ENCODE data around the gene LRR1. TPM values are rescaled to one million over a fixed set of nuclear protein-coding genes. Genes with fewer than 3 reads are reported as not detected.
A peak's percentile ranks its signal among the peaks of the same experiment; 100 is the strongest.
"Not testable (repeated sequence)": the region's sequence is repeated elsewhere in the genome, so short reads cannot be mapped to it uniquely, and the experiment has no call there.

LRR1 gene
- total RNA-seq, 4 donors from 2014 or later, result 2.7 to 9.0 (median 7.1) TPM

DNA sequence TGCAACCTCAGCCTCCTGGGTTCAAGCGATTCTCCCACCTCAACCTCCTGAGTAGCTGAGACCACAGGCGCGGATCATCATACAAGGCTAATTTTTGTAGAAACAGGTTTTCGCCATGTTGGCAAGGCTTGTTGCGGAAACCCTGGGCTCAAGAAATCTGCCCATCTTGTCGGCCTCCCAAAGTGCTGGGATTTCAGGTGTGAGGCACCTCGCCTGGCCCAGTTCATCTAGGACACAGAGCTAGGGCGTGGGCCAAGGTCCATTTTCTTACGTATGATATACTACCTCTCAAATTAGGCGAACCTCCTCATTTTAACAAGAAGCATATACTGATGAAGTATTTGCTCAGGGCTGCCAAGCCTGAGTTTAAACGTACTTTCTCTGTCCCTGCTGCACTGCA is 14.7 kb upstream of the LRR1 start:
- no peak for DNase-seq (ENCODE audit: low spot score in 2 of 2)
- H3K4me3 ChIP-seq (ENCODE audit: low read depth, poor library complexity, severe bottlenecking), result no peak overlapping the region
- intact Hi-C loops (cut with DNase I; ENCODE audit: low total_unique reads), result no loop called here
- TF ChIP-seq POLR2A (IDR thresholded peaks at IDR 0.05), result no peak
- TF ChIP-seq, protein P1, sequence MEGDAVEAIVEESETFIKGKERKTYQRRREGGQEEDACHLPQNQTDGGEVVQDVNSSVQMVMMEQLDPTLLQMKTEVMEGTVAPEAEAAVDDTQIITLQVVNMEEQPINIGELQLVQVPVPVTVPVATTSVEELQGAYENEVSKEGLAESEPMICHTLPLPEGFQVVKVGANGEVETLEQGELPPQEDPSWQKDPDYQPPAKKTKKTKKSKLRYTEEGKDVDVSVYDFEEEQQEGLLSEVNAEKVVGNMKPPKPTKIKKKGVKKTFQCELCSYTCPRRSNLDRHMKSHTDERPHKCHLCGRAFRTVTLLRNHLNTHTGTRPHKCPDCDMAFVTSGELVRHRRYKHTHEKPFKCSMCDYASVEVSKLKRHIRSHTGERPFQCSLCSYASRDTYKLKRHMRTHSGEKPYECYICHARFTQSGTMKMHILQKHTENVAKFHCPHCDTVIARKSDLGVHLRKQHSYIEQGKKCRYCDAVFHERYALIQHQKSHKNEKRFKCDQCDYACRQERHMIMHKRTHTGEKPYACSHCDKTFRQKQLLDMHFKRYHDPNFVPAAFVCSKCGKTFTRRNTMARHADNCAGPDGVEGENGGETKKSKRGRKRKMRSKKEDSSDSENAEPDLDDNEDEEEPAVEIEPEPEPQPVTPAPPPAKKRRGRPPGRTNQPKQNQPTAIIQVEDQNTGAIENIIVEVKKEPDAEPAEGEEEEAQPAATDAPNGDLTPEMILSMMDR (IDR thresholded peaks at IDR 0.05), result no peak
- WGBS, 2 donors, result 89 to 90% methylated on average over 11 of the region's 11 CpGs

DNA sequence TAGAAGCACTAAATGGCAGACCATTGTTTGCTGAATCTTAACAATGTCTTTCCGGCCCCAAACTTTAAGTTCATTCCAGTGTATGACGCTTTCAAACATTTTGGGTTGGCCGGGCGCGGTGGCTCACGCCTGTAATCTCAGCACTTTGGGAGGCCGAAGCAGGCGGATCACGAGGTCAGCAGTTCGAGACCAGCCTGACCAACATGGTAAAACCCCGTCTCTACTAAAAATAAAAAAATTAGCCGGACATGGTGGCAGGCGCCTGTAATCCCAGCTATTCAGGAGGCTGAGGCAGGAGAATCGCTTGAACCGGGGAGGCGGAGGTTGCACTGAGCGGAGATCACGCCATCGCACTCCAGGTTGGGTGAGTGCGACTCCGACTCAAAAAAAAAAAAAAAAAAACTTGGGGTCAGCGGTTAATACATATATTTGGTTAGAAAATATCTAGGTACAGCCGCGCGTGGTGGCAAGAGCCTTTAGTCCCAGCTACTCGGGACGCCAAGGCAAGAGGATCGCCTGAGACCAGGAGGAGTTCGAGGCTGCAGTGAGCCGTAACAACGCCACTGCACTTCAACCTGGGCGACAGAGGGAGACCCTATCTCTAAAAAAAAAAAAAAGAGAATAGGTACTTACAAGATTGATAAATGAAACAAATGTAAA is 13.6 kb upstream of the LRR1 start:
- intact Hi-C loops (cut with DNase I; ENCODE audit: low total_unique reads); DNase-seq (ENCODE audit: low spot score in 2 of 2): not testable (repeated sequence)
- peak overlapping the region; percentile 97 for H3K4me3 ChIP-seq (ENCODE audit: low read depth, poor library complexity, severe bottlenecking)
- 12 to 21% methylated on average over 32 of the region's 32 CpGs for WGBS, 2 donors

DNA sequence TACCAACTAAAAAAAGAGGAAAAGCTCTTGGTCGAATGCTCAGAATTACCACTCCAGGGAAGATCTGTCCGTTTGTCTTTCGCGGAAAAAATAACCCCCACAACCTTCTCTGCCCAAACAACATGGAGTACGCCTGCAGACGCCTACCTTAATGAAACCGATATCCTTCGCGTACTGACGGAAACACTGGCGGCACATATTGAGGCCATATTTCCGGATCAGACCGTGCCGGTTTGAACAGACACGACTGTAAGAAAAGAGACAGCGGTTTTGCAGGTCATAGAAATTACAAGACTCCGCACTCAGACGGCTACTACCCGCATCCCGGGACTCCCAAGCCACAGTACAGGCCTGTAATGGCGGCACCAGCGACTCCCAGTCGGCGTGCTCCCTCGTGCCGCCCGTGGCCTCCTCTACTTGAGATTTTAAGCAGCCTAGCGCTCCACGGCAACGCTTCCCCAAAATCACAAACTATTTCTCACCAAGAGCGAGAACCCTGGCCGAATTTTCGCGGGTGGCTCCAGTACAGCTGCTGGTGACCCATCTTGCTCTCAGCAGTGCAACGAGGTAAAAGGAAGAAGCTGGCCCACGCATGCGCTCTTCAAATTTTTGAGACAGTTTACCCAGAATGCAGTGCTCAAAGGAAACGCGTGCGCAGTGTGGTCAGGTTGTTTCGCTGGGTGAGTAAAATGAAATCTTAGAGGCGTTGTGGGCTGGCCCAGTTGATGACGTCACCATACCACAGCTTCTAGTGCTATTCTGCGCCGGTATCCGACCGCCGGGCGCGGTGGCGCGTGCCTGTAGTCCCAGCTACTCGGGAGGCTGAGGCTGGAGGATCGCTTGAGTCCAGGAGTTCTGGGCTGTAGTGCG is 12.7 kb upstream of the LRR1 start, which contains the start of gene RPS29:
Gene RPS29 (minus strand): TSS at position 578 of the 870 bp plus-strand sequence. CDS start 34 bp downstream, at position 544.
- intact Hi-C loops (cut with DNase I; ENCODE audit: low total_unique reads), result no loop called here
- peak; percentile 98 to 99 for DNase-seq (ENCODE audit: low spot score in 2 of 2)
- TF ChIP-seq POLR2A (IDR thresholded peaks at IDR 0.05), result peak in 1 of 2 donors; percentile 42
- TF ChIP-seq, protein P1 (IDR thresholded peaks at IDR 0.05), result no peak
- H3K4me3 ChIP-seq (ENCODE audit: low read depth, poor library complexity, severe bottlenecking), result peak within 1 kb of the TSS; percentile 97
- 0 to 1% methylated on average over 43 to 45 of the region's 55 CpGs for WGBS, 2 donors

DNA sequence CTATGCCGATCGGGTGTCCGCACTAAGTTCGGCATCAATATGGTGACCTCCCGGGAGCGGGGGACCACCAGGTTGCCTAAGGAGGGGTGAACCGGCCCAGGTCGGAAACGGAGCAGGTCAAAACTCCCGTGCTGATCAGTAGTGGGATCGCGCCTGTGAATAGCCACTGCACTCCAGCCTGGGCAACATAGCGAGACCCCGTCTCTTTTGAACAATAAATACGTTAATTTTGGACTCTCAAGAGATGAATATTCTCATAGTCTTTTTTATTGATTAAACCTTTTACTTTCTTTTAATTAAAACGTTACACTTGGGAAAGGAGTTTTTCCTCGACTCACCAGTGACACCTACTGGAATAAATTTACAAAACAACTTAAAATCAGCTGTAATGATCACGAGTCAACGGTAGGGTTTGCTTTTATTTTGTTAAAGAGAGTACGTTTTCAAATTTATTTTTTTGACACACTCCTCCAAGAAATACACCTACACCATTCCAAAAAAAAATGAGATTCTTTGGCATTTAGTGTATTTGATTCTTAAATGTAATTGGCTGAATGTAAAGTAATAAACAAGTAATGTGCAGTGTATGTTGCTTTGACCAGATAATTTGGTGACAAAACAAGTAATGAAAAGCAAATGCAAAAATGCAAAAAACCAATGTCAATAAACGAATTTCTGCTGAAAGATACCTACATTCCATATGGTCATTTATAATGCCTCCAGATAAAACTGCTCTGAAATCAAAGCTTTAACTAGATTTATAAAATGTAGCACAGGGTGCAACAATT is 11.9 kb upstream of the LRR1 start:
- intact Hi-C loops (cut with DNase I; ENCODE audit: low total_unique reads), result no loop called here
- 2% methylated on average over 11 to 13 of the region's 21 CpGs for WGBS, 2 donors
- peak in 1 of 2 donors; percentile 86 for DNase-seq (ENCODE audit: low spot score in 2 of 2)
- no peak overlapping the region for H3K4me3 ChIP-seq (ENCODE audit: low read depth, poor library complexity, severe bottlenecking)
- no peak for TF ChIP-seq POLR2A (IDR thresholded peaks at IDR 0.05)
- TF ChIP-seq, protein P1 (IDR thresholded peaks at IDR 0.05), result peak in 1 of 3 donors; percentile 11

DNA sequence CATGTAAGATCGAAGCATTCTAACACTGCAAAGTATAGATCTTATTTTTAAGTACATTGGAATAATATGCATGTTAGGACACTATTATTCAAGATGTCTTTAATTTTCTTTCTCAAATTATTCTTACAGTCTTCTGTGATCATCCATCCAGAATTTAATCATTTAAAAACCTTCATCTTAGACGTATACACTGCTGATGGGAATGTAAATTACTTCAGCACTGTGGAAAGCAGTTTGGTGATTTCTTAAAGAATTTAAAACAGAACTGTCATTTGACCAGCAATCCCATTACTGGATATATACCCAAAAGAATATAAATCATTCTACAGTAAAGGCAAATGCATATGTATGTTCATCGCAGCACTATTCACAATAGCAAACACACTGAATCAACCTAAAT is 9.4 kb upstream of the LRR1 start:
- intact Hi-C loops (cut with DNase I; ENCODE audit: low total_unique reads), result no loop called here
- no peak overlapping the region for H3K4me3 ChIP-seq (ENCODE audit: low read depth, poor library complexity, severe bottlenecking)
- DNase-seq (ENCODE audit: low spot score in 2 of 2), result no peak
- WGBS, 2 donors, result 82 to 86% methylated on average over 3 of the region's 3 CpGs
- no peak for TF ChIP-seq POLR2A (IDR thresholded peaks at IDR 0.05)
- TF ChIP-seq, protein P1 (IDR thresholded peaks at IDR 0.05), result no peak
